ENCODE data around the gene NELFB.

NELFB gene

GRCh38 chr9:137254624-137255447 lies at the start of gene NELFB:
Gene NELFB (plus strand): TSS chr9:137255327.
- peak; percentile 81 for DNase-seq

GRCh38 chr9:137206602-137207001 lies 48.5 kb upstream of the NELFB start:
- no peak for DNase-seq

- DNase-seq = no peak
Observed at GRCh38 chr9:137211532-137211931, 43.6 kb upstream of the NELFB start.

- no peak for DNase-seq
Observed at GRCh38 chr9:137212520-137212919, 42.6 kb upstream of the NELFB start.

GRCh38 chr9:137213160-137214060 lies 41.7 kb upstream of the NELFB start:
- DNase-seq = no peak

GRCh38 chr9:137214620-137215019 lies 40.5 kb upstream of the NELFB start:
- DNase-seq = no peak

GRCh38 chr9:137215196-137215986 lies 39.7 kb upstream of the NELFB start:
- DNase-seq = no peak

GRCh38 chr9:137216188-137216965 lies 38.8 kb upstream of the NELFB start:
- no peak for DNase-seq

- peak; percentile 30 for DNase-seq
Observed at GRCh38 chr9:137217276-137218211, 37.6 kb upstream of the NELFB start.

- DNase-seq = no peak
Observed at GRCh38 chr9:137218212-137218753, 36.8 kb upstream of the NELFB start.

GRCh38 chr9:137218754-137219271 lies 36.3 kb upstream of the NELFB start:
- no peak for DNase-seq

- DNase-seq = no peak
Observed at GRCh38 chr9:137219757-137220316, 35.3 kb upstream of the NELFB start.

GRCh38 chr9:137220317-137221094 lies 34.6 kb upstream of the NELFB start:
- no peak for DNase-seq

- no peak for DNase-seq
Observed at GRCh38 chr9:137221095-137221505, 34.0 kb upstream of the NELFB start.

- DNase-seq = no peak
Observed at GRCh38 chr9:137221506-137222111, 33.5 kb upstream of the NELFB start.

GRCh38 chr9:137222190-137223077 lies 32.7 kb upstream of the NELFB start, which contains the start of gene RNF208:
Gene RNF208 (minus strand): TSS chr9:137222240. CDS start chr9:137221212, 1,028 bp downstream.
- peak; percentile 44 for DNase-seq
